ENCODE data around the gene DMXL1.
A peak's percentile ranks its signal among the peaks of the same experiment; 100 is the strongest.

DMXL1 gene

GRCh38 chr5:119270121-119270565 lies 199.3 kb downstream of the DMXL1 start:
- Histone ChIP-seq H3K27ac (peak overlapping the region; percentile 87), H3K4me3 (ENCODE audit: low read depth in 1 of 2, low read length in 1 of 2) (peak overlapping the region; percentile 90 to 94), H3K4me1 (ENCODE audit: control insufficient read depth in 1 of 2, insufficient read depth in 1 of 2, low read depth in 1 of 2, low read length in 1 of 2) (peaks cover 72% of the 10 kb centered on the region in 2 experiments), H3K36me3 (no peaks in the 10 kb centered on the region), H3K27me3 (no peaks in the 10 kb centered on the region), H3K9me3 (no peaks in the 10 kb centered on the region)
- TF ChIP-seq, protein P1, sequence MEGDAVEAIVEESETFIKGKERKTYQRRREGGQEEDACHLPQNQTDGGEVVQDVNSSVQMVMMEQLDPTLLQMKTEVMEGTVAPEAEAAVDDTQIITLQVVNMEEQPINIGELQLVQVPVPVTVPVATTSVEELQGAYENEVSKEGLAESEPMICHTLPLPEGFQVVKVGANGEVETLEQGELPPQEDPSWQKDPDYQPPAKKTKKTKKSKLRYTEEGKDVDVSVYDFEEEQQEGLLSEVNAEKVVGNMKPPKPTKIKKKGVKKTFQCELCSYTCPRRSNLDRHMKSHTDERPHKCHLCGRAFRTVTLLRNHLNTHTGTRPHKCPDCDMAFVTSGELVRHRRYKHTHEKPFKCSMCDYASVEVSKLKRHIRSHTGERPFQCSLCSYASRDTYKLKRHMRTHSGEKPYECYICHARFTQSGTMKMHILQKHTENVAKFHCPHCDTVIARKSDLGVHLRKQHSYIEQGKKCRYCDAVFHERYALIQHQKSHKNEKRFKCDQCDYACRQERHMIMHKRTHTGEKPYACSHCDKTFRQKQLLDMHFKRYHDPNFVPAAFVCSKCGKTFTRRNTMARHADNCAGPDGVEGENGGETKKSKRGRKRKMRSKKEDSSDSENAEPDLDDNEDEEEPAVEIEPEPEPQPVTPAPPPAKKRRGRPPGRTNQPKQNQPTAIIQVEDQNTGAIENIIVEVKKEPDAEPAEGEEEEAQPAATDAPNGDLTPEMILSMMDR (IDR thresholded peaks at IDR 0.05): no peak

DNA sequence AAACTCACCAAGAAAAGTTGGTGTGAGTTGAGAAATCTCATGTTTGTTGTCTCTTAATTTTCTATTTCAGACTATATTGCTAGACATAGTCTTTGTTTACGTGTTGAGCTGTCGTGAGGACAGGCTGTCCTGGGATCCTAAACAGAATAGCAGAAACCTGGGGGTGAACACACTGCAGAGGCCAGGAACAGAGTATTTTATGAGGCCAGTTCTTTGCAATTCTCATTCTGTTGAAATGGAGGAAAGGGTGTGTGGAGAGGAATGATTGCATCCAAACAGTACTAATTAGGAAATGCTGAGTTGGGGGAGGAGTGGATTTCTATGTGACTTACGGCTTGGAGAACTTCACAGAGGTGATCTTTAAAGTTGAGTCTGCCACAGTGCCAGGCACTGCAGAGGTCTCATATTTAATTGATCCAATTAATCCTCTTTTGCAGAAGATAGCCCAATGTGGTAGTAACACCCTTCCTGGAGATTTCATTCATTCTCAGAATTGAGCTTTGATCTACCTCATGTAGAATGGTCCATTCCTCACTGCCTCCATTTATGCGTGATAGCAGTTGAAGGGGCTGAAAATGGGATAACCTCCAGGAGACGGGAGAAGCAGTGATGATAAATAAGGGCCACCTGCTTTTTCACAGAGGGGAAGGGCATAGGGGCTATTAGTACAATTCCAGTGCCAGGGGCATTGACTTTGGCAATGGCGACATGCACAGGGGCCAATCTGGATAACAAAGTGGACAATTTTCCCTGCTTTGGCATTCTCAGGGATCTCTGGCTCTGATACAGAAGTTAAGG lies 200.3 kb downstream of the DMXL1 start:
- H3K27ac ChIP-seq: peak overlapping the region; percentile 87
- H3K4me1 ChIP-seq (ENCODE audit: control insufficient read depth in 1 of 2, insufficient read depth in 1 of 2, low read depth in 1 of 2, low read length in 1 of 2): peaks cover 82% of the 10 kb centered on the region in 2 experiments
- H3K9me3 ChIP-seq: no peaks in the 10 kb centered on the region
- no peaks in the 10 kb centered on the region for H3K36me3 ChIP-seq
- H3K4me3 ChIP-seq (ENCODE audit: low read depth in 1 of 2, low read length in 1 of 2): peak overlapping the region; percentile 90 to 94
- H3K27me3 ChIP-seq: no peaks in the 10 kb centered on the region
- TF ChIP-seq, protein P1 (IDR thresholded peaks at IDR 0.05): no peak

DNA sequence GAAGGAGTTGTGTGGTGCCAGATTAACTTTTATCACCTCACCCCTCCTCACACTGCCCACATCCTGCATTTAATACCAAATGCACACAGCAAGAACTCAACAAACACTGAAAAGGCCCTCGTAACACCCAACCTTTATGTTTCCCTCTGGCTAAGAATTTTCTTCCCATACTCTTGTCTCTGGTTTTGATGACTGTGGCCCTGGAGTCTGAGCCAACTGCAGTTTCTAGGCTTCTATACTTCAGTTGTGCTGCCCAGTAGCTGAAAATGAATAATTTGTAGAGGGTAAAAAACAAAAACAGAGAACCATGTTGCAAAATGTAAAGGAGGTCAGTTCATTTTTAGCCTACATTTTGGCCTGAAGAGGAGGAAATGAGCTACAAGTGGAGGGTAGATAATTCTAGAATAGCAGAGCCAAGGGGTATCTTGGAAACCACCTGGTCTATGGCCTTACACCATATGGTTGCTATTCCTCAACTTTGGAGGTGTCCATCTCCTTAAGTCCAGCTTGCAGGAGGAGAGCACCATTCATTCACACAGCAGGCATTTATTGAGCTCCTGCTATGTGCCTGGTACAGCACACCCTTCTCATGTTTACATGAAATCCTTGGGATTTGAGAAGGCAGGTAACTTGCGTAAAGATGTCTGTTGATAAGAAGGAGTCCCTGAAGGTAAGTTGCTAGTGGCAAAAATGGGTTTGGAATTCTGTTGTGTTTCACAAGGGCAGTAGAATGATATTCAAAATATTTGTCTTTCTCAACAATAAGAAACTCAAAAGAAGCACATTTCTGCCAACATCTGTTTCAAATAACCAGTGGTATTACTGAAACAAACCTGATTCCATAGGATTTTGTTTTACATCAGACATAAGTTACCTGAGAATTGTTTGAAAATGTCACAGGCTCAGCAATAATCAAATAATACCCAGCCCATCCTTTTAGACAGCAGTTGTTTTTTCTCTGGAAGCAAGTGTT lies 201.2 kb downstream of the DMXL1 start:
- TF ChIP-seq, protein P1 (IDR thresholded peaks at IDR 0.05): no peak
- no peaks in the 10 kb centered on the region for H3K36me3 ChIP-seq
- no peaks in the 10 kb centered on the region for H3K9me3 ChIP-seq
- H3K27me3 ChIP-seq: no peaks in the 10 kb centered on the region
- peak overlapping the region; percentile 87 for H3K27ac ChIP-seq
- peak overlapping the region; percentile 90 to 94 for H3K4me3 ChIP-seq (ENCODE audit: low read depth in 1 of 2, low read length in 1 of 2)
- peaks cover 91% of the 10 kb centered on the region in 2 experiments for H3K4me1 ChIP-seq (ENCODE audit: control insufficient read depth in 1 of 2, insufficient read depth in 1 of 2, low read depth in 1 of 2, low read length in 1 of 2)

- Histone ChIP-seq H3K27ac (peak overlapping the region; percentile 87), H3K4me1 (ENCODE audit: control insufficient read depth in 1 of 2, insufficient read depth in 1 of 2, low read depth in 1 of 2, low read length in 1 of 2) (peaks cover 95 to 98% of the 10 kb centered on the region in 2 experiments)
Observed at GRCh38 chr5:119273391-119273839, 202.5 kb downstream of the DMXL1 start.

More at GRCh38 chr5:119273391-119273839, 202.5 kb downstream of the DMXL1 start:
- Histone ChIP-seq H3K4me3 (ENCODE audit: low read depth in 1 of 2, low read length in 1 of 2) (peak overlapping the region; percentile 30 to 50), H3K9me3 (no peaks in the 10 kb centered on the region), H3K36me3 (no peaks in the 10 kb centered on the region), H3K27me3 (no peaks in the 10 kb centered on the region)
- TF ChIP-seq, protein P1 (IDR thresholded peaks at IDR 0.05): no peak

All from neutrophil (primary cell).